AG10803 (cell line): ENCODE measurements around the gene OCEL1.

ENCODE experiments used
- DNase-seq: peaks from one replicate; pipeline ENCODE4 v3.0.0; 2010; ENCODE audit warnings: low read depth
- H3K4me3 ChIP-seq: 2 replicates; pipeline ENCODE4 v1.5.1; 2011; ENCODE audit warnings: mild to moderate bottlenecking, low read length, control low read depth
- CTCF ChIP-seq: conservative IDR thresholded peaks from 2 replicates; pipeline ENCODE4 v1.5.1; 2011; ENCODE audit warnings: mild to moderate bottlenecking, low read length, control low read depth, inconsistent platforms

The OCEL1 gene

GRCh38 chr19:17202249-17202648, 23.8 kb upstream of the OCEL1 start:
- no peak for DNase-seq

DNA sequence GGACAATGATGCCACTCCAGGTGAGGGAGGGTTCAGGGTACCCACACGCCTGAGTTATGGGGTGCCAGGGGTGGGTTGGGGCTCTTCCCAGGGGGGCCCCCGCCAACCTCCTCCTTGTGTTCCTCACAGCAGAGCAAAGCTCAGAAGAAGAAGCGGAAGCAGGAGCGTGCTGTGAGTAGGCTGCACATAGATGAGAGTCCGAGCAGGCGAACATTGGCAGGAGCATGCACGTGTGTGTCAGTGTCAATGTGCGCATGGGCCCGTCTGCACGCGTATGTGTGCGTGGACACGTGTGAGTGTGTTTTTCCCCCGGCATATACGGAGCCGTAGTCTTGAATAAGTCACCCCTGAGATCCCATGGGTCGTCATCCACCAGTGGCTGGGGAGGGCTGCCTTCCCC, 23.3 kb upstream of the OCEL1 start:
- no peak for TF ChIP-seq CTCF
- DNase-seq, result no peak

More at GRCh38 chr19:17202249-17202648, 23.8 kb upstream of the OCEL1 start:
- no peak overlapping the region for H3K4me3 ChIP-seq
- TF ChIP-seq CTCF, result no peak

DNA sequence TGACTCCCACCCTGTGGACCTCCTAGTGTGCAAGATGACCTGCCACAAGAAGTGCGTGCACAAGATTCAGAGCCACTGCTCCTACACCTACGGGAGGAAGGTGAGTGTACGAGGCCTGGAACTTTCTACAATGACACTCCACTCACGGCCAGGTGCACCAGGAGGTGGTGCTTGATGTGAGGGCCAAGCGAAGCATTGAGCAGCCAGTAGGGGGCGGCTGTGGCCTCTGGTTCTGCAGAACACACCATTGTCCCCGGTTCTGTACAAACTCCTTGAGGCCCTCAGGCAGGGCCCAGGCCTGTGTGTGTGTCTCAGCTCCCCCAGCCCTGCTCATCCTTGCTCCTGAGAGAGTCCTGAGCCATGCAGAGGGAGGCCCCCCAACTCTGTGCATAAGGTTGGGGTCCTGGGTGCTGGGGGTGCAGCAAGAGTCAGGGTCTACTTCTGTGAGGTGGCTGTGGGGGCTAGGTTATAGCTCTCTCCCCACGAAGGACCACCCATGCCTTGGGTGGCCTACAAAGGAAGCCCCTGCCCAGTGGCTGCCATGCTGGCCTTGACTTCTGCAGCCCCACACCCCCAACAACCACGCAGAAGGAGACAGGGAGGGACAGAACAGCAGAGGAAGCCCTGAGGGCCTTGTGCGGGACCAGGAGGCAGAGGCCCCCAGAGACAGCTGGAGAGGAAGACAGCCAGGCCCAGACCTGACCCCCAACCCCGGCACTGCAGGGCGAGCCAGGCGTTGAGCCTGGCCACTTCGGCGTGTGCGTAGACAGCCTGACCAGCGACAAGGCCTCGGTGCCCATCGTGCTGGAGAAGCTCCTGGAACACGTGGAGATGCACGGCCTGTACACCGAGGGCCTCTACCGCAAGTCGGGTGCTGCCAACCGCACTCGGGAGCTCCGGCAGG, 20.5 kb upstream of the OCEL1 start:
- DNase-seq, result peak; percentile 41
- H3K4me3 ChIP-seq, result no peak overlapping the region
- peak; percentile 59 for TF ChIP-seq CTCF

More for the DNA sequence above, 23.3 kb upstream of the OCEL1 start:
- H3K4me3 ChIP-seq, result no peak overlapping the region

DNA sequence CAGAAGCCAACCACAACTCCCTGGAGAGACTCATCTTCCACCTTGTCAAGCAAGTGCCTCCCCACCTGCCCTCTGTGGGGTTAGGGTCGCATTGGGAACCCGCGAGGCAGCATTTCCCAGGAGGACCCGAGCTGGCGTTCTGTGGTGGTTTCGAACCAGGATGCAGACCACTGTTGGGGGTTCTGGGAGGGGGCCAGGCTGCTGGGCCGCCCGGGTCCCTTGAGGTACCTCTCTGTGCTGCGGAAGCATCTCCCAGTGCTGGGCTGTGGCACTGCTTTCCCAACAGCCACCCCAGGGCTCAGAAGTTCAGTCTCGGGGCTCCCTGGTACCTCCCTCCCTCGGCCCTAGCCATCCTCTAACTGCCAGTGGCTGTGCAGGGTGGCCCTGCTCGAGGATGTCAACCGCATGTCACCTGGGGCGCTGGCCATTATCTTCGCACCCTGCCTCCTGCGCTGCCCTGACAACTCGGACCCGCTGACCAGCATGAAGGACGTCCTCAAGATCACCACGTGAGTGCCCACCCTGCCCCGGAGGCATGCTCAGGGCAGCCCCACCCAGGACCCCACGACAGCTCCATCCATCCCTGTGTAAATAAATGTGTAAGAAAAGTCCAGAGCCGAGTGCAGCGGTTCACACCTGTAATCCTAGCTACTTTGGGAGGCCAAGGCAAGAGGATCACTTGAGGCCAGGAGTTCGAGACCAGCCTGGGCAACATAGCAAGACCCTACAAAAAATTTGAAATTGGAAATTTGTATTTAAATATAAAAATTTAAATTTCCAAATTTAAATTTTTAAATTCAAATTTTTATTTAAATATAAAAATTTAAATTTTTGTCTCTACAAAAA, 19.1 kb upstream of the OCEL1 start:
- TF ChIP-seq CTCF, result no peak
- H3K4me3 ChIP-seq, result no peak overlapping the region
- DNase-seq, result no peak

- no peak overlapping the region for H3K4me3 ChIP-seq
- no peak for TF ChIP-seq CTCF
- peak; percentile 23 for DNase-seq
Observed at GRCh38 chr19:17209126-17210036, 16.6 kb upstream of the OCEL1 start.

GRCh38 chr19:17210296-17210695, 15.7 kb upstream of the OCEL1 start:
- no peak for TF ChIP-seq CTCF
- peak; percentile 10 for DNase-seq

More at GRCh38 chr19:17210296-17210695, 15.7 kb upstream of the OCEL1 start:
- H3K4me3 ChIP-seq, result no peak overlapping the region
